Thyroid gland (tissue), 4 donors: ENCODE measurements around the gene RAB6A. TPM values are rescaled to one million over a fixed set of nuclear protein-coding genes. Genes with fewer than 3 reads are reported as not detected.
"Not testable (repeated sequence)": the region's sequence is repeated elsewhere in the genome, so short reads cannot be mapped to it uniquely, and the experiment has no call there.

Experiments
- DNase-seq, 2 donors: peaks; one replicate each; pipeline ENCODE4 v3.0.0-alpha.2; 2019
- H3K27ac ChIP-seq, 3 donors: fragments of 200-600 bp; sonication (generic); 1 replicate in 2 of 3; 2 replicates in 1 of 3; pipeline ENCODE4 v1.5.1; 2016 to 2019; ENCODE audit warnings: mild to moderate bottlenecking in 1 of 3, moderate library complexity in 1 of 3
- H3K27me3 ChIP-seq: fragments of 200-600 bp; sonication (generic); one replicate; pipeline ENCODE4 v1.5.1; 2019
- H3K36me3 ChIP-seq, 2 donors: fragments of 200-600 bp; sonication (generic); one replicate each; pipeline ENCODE4 v1.5.1; 2016 to 2019
- H3K4me1 ChIP-seq, 2 donors: fragments of 200-600 bp; sonication (generic); one replicate each; pipeline ENCODE4 v1.5.1; 2017 to 2019
- H3K4me3 ChIP-seq, 3 donors: fragments of 200-600 bp; sonication (generic); replicated peaks in 1 of 3; 1 replicate in 2 of 3; 2 replicates in 1 of 3; pipeline ENCODE4 v1.5.1; 2016; ENCODE audit warnings: mild to moderate bottlenecking in 1 of 3
- H3K9me3 ChIP-seq: fragments of 200-600 bp; sonication (generic); one replicate; pipeline ENCODE4 v1.5.1; 2017
- POLR2A ChIP-seq, 2 donors: fragments of 450-650 bp; IDR thresholded peaks; one replicate each; pipeline ENCODE4 v1.6.1; 2017; ENCODE audit warnings: antibody characterized with exemption in 2 of 2, mild to moderate bottlenecking in 2 of 2, moderate library complexity in 1 of 2
- WGBS, 2 donors: methylation state at CpG; one replicate each; pipeline ENCODE4 v1.1.5; 2017; 5-methylcytosine and 5-hydroxymethylcytosine counted together
- intact Hi-C: fragments of 100-400 bp; cut with DNase I; formaldehyde crosslinking; loops from one replicate; pipeline ENCODE4 v1.15.1; 2023
- total RNA-seq, 4 donors: library from RNA; depleted of rRNA; stranded (reverse); fragments of >200 nt; gene quantifications; one replicate each; pipeline ENCODE4 v1.2.3, GENCODE V29; 2016
- TF ChIP-seq, protein P1 (sequence below), 6 experiments: fragments of 200-600 bp in 3 of 6; fragments of 450-650 bp in 3 of 6; sonication (generic) in 3 of 6; IDR thresholded peaks; one replicate each; pipeline ENCODE4 v1.5.1; 2016 to 2019; ENCODE audit warnings: antibody characterized with exemption in 6 of 6, mild to moderate bottlenecking in 2 of 6, inconsistent platforms in 1 of 6, moderate library complexity in 1 of 6

RAB6A gene
- total RNA-seq, 4 donors from 2014 or later: 131 to 191 (median 178) TPM

DNA sequence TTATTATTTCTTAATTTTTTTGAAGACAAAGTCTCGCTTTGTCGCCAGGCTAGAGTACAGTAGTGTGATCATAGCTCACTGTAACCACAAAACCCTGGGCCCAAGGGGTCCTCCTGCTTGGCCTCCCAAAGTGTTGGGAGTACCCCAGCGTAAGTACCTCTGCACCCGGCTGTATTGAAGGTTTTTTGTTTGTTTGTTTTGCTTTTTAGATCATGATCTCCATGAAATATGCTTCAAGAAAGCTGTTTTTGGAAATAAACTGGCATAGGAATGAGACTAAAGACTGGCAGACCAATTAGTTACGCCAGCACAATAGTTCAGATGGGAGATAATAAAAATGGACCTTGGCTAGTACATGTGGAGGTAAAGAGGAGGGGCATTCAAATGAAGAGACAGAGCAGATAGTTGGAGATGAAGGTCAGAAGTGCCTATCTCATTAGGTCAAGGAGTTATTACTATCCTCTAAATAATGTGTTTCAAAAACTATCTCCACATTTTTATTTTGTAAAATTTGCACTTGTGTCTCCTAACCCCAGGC, 22.7 kb upstream of the RAB6A start:
- Histone ChIP-seq H3K36me3 (no peaks in the 10 kb centered on the region), H3K27me3 (no peaks in the 10 kb centered on the region), H3K27ac (no peak overlapping the region), H3K4me1 (peaks cover 4 to 18% of the 10 kb centered on the region in 2 donors), H3K9me3 (no peaks in the 10 kb centered on the region), H3K4me3 (no peak overlapping the region)
- WGBS, 2 donors: 89 to 91% methylated on average over 5 of the region's 5 CpGs
- intact Hi-C loops: no loop called here
- TF ChIP-seq POLR2A (IDR thresholded peaks at IDR 0.05): no peak
- TF ChIP-seq, protein P1, sequence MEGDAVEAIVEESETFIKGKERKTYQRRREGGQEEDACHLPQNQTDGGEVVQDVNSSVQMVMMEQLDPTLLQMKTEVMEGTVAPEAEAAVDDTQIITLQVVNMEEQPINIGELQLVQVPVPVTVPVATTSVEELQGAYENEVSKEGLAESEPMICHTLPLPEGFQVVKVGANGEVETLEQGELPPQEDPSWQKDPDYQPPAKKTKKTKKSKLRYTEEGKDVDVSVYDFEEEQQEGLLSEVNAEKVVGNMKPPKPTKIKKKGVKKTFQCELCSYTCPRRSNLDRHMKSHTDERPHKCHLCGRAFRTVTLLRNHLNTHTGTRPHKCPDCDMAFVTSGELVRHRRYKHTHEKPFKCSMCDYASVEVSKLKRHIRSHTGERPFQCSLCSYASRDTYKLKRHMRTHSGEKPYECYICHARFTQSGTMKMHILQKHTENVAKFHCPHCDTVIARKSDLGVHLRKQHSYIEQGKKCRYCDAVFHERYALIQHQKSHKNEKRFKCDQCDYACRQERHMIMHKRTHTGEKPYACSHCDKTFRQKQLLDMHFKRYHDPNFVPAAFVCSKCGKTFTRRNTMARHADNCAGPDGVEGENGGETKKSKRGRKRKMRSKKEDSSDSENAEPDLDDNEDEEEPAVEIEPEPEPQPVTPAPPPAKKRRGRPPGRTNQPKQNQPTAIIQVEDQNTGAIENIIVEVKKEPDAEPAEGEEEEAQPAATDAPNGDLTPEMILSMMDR (IDR thresholded peaks at IDR 0.05): no peak
- no peak for DNase-seq

DNA sequence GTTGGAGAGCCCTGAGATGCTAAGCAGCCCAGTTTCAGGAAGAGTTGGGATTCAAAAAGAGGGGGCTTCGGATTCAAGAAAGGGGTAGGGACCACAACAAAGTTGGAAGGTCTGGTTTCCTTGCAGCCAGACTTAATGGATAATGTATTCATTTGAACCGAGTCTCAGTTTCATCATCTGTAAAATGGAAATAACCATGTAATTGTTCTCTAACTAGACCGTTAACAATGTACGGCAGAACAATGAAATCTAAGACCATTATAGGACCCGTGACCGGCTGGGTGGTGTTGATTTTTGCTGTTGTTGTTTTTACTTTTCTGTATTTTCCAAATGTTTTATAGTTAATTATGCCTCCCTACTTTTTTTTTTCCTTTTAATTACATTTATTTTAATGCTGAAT, 20.4 kb upstream of the RAB6A start:
- Histone ChIP-seq H3K36me3 (no peaks in the 10 kb centered on the region), H3K4me3 (no peak overlapping the region), H3K27me3 (no peaks in the 10 kb centered on the region), H3K27ac (no peak overlapping the region), H3K9me3 (no peaks in the 10 kb centered on the region), H3K4me1 (peaks cover 0 to 8% of the 10 kb centered on the region in 2 donors)
- 88 to 93% methylated on average over 6 of the region's 6 CpGs for WGBS, 2 donors
- TF ChIP-seq POLR2A (IDR thresholded peaks at IDR 0.05): no peak
- TF ChIP-seq, protein P1 (IDR thresholded peaks at IDR 0.05): no peak
- intact Hi-C loops: no loop called here
- no peak for DNase-seq

DNA sequence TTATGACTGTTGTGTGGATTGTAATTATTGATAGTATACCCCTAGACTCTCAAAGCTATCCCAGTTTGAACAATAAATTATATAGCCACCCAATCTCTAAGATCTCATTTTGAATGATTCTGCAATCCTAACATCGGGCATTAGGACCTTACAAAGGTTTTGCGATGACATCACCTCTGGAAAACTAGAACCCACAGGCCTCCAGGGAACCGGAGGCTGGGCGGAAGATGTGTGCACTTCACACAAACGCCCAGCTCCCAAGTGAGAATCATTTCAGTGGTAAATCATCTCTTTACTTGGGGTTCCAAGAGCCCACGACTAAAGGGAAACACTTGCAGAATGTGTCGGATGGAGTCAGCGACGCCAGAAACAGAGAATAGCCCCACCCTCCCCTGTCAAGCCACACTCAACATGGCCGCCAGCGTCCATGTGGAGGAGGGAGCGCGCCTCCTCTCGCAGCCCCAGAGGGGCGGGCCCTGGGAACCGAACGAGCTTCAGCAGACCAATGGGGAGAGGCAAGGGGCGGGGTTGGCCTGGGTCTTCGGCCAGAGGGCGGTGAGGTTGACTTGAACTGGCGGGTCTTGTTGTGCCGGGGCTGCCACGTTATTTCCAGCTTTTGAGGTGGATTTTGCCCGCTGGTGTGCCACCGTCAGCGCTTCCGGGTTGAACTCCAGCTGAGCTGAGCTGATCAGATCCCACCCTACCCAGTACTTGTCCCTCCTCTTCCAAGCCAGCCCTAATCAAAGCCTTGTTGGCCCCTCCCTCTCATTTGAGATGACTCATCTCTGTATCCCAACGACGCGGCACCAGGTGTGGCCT, 18.4 kb upstream of the RAB6A start:
- DNase-seq: peak; percentile 100
- peak overlapping the region; percentile 48 to 65 (median 50) for H3K4me3 ChIP-seq
- 0 to 1% methylated on average over 15 to 19 of the region's 30 CpGs for WGBS, 2 donors
- H3K4me1 ChIP-seq: peaks cover 0 to 8% of the 10 kb centered on the region in 2 donors
- H3K27me3 ChIP-seq: no peaks in the 10 kb centered on the region
- H3K9me3 ChIP-seq: no peaks in the 10 kb centered on the region
- peak overlapping the region; percentile 87 to 96 (median 91) for H3K27ac ChIP-seq
- intact Hi-C loops: no loop called here
- peak in 1 of 2 donors; percentile 78 for TF ChIP-seq POLR2A (IDR thresholded peaks at IDR 0.05)
- TF ChIP-seq, protein P1 (IDR thresholded peaks at IDR 0.05): no peak
- no peaks in the 10 kb centered on the region for H3K36me3 ChIP-seq

DNA sequence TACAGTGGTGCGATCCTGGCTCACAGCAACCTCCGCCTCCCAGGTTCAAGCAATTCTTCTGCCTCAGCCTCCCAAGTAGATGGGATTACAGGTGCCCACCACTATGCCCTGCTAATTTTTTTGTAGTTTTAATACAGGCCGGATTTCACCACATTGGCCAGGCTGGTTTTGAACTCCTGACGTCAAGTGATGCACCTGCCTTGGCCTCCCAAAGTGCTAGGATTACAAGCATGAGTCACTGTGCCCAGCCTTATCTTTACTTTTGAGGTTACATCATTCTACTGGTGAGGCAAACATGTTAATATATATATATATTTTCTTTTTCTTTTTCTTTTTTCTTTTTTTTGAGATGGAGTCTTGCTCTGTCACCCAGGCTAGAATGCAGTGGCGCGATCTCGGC, 9.9 kb upstream of the RAB6A start:
- H3K4me3 ChIP-seq, intact Hi-C loops, H3K4me1 ChIP-seq, H3K27me3 ChIP-seq, H3K9me3 ChIP-seq, H3K27ac ChIP-seq, H3K36me3 ChIP-seq, DNase-seq: not testable (repeated sequence)
- 92 to 96% methylated on average over 7 of the region's 7 CpGs for WGBS, 2 donors

DNA sequence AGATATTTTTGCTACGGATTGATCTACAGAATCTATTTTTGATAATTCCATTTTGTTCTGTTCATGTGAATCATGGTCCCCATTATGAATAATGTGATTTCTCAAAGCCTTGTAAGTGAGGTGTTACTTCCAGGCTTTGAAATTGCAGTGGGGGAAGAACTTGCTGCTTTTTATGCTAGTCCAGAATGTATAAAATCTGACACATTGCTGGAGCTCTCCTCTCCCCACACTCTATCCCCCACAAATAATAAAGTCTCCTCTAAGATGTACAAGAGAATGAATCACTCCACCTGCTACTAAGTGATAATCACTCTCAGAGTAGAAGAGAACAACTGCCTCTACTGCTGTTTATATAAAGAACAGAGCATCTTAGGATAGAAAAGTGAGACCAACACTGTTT, 5.9 kb upstream of the RAB6A start:
- Histone ChIP-seq H3K4me3 (no peak overlapping the region), H3K27me3 (no peaks in the 10 kb centered on the region), H3K36me3 (no peaks in the 10 kb centered on the region), H3K27ac (no peak overlapping the region), H3K4me1 (no peaks in the 10 kb centered on the region), H3K9me3 (no peaks in the 10 kb centered on the region)
- WGBS, 2 donors: 72 to 91% methylated on average over 1 of the region's 1 CpG
- DNase-seq: no peak
- intact Hi-C loops: no loop called here
- TF ChIP-seq, protein P1 (IDR thresholded peaks at IDR 0.05): no peak
- no peak for TF ChIP-seq POLR2A (IDR thresholded peaks at IDR 0.05)
